GM06990 (cell line): ENCODE measurements around the gene CLPTM1L.

Experiments
- DNase-seq: peaks from one replicate; pipeline ENCODE4 v3.0.0-alpha.2; 2011; ENCODE audit not compliant: insufficient read length; ENCODE audit errors: extremely low read depth
- H3K27me3 ChIP-seq: replicated peaks from 2 replicates; pipeline ENCODE4 v1.6.0; 2011; ENCODE audit warnings: low read length; ENCODE audit not compliant: control insufficient read depth, insufficient read depth
- H3K36me3 ChIP-seq: 2 replicates; pipeline ENCODE4 v1.5.1; 2011; ENCODE audit warnings: low read length; ENCODE audit not compliant: control insufficient read depth, insufficient read depth
- H3K4me3 ChIP-seq: replicated peaks from 2 replicates; pipeline ENCODE4 v1.5.1; 2011; ENCODE audit warnings: low read depth, mild to moderate bottlenecking, control low read depth, low read length
- CTCF ChIP-seq: IDR thresholded peaks from 2 replicates; pipeline ENCODE4 v1.5.1; 2011; ENCODE audit warnings: low read length, control low read depth, mild to moderate bottlenecking, inconsistent platforms; ENCODE audit not compliant: insufficient read depth, poor library complexity, severe bottlenecking

Gene CLPTM1L

GRCh38 chr5:1322955-1323802, 21.7 kb downstream of the CLPTM1L start:
- peaks cover 43% of the 10 kb centered on the region for H3K36me3 ChIP-seq
- TF ChIP-seq CTCF, result no peak
- H3K27me3 ChIP-seq, result no peaks in the 10 kb centered on the region
- peak; percentile 4 for DNase-seq
- no peak overlapping the region for H3K4me3 ChIP-seq

DNA sequence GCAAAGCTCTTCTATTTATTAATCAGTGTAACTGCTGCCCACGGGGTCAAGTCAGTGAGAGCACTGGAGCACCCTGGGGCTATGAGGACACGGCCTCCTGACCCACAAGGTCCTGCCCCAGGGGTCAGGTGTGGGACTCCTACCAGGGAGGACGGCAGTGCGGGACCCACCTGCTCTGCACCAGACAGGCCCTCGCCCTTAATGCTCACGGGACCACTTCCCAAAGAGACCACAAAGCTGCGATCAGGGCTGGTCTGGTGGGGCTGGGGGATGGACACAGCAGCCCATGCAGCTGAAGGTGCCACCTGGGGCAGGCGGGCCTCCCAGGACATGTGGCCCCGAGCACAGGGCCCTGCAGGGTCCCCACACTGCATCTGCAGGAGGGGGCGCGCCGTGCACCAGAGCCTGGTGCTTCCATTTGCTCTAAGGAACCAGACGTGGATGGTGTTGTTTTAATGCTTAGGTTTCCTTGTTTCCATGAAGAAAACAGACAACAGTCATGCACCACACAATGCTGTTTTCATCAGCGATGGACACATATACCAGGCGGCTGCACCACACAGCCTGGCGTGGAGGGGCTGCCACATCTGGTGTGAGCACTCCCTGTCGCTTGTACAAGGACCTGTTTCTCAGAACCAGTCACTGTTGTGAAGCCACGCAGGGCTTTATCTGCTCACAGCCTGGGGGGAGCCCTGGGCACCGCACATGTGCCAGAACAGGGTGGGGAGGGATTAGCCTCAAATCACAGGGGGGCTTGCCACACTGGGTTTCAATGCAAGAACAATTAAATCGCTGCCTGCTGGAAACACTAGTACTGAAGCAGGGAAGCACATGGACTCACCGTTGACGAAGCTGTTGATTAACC, 22.6 kb downstream of the CLPTM1L start:
- Histone ChIP-seq H3K36me3 (peaks cover 45% of the 10 kb centered on the region), H3K27me3 (no peaks in the 10 kb centered on the region), H3K4me3 (no peak overlapping the region)
- DNase-seq, result peak; percentile 2
- TF ChIP-seq CTCF, result no peak

DNA sequence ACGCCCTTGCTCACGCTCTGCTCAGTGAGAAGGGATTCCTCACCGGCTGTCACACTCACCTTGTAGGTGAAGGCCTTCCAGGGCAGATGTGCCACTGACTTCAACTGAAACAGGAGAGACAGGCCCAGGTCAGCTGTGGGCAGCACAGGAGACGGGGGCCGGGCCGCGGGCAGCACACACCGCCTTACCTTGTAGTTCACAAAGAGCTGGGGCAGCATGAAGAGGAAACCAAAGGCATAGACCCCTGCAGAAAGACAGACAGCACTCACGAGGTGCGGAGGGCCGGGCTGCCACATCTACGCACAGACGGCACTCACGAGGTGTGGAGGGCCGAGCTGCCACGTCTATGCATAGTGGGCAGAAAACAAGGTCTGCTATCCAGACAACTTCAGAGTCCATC, 23.3 kb downstream of the CLPTM1L start:
- Histone ChIP-seq H3K36me3 (peaks cover 45% of the 10 kb centered on the region), H3K27me3 (no peaks in the 10 kb centered on the region), H3K4me3 (no peak overlapping the region)
- TF ChIP-seq CTCF, result no peak
- no peak for DNase-seq

DNA sequence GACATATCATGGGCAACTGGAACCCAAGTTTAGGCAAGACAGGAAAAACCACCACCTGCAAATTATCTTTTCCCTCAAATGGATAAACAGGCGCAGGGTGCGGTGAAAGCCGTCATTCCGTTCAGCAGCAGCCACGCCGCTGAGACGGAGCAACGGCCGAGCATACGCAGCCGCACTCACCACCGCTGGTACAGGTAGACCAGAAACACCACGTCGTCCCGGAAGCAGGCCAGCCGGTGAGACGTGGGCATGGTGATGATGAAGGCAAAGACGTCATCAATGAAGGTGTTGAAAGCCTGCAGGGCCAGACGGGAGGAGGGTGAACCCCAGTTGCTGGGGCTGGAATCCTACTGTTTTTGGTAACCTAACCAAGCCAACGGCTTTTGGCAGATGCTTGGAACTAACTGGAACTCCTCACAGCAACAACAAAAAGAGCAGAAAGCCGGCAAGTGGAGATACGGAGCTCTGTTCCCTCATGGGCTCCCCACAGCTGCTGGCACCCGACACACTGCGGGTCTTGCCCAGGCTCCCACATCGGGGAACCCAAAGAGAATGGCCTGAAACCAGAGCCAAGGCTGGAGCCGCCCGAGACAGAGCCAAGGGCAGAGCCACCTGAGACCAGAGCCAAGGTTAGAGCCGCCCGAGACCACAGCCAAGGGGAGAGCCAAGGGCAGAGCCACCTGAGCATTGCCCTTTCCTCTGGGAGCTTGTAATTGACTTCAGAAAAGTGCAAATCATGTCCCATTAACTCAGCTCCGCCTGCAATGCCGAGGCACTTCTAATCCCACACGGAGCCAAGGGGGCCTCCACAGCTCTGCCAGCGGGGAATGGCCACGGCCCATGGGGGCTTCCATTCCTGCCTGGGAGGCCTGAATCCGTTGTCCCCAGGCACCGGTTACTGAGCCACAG, 24.2 kb downstream of the CLPTM1L start:
- no peak for DNase-seq
- Histone ChIP-seq H3K4me3 (no peak overlapping the region), H3K27me3 (no peaks in the 10 kb centered on the region), H3K36me3 (peaks cover 42% of the 10 kb centered on the region)
- no peak for TF ChIP-seq CTCF

DNA sequence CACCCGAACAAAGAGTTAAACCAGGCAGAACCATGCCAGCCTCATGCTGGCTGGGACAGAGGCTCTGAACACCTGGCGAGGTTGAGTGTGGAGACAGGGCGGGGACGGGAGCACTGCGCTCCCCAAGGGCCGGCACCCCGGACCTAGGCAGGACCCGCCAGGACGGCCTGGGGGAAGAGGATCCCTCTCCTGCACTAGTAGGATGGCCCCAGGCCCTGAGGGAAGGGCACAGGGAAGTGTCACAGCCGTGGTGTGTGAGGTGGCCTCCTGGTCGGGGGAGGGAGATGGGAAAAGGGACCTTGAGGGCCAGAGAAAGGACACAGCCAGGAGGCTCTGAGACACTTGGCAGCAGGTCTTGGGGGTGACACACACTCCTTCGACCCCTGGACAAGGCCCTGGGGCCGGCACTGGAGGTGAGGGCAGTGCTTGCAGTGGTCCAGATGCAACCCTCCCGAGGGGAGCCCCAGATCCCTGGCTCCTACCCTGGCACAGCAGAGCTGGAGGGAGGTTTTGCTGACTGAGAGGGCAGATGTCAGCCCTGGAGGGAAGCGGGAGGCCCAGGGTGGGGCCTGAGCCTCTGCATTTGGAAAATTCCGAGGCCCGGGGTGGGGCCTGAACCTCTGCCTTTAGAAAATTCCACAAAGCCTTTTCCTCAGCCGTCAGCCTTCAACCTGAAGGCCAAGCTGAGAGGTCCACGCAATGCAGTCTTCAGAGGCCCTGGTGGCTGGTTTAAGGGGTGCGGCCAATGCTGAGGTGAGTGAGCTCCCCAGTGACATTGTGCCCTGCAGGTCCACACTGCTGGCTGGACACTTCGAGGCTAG, 25.3 kb downstream of the CLPTM1L start:
- TF ChIP-seq CTCF, result no peak
- Histone ChIP-seq H3K36me3 (peaks cover 33% of the 10 kb centered on the region), H3K27me3 (no peaks in the 10 kb centered on the region), H3K4me3 (no peak overlapping the region)
- no peak for DNase-seq
